HG03280 (cell line): ENCODE measurements around the gene DCDC2B.
"Not testable (repeated sequence)": the region's sequence is repeated elsewhere in the genome, so short reads cannot be mapped to it uniquely, and the experiment has no call there.

Experiments
- ATAC-seq: cut with Tn5 transposase; IDR thresholded peaks from one replicate; pipeline ENCODE4 v1.9.1; 2021; ENCODE audit warnings: mild to moderate bottlenecking, moderate library complexity; ENCODE audit not compliant: unreplicated experiment

DCDC2B gene

GRCh38 chr1:32255072-32256071 lies 46.5 kb downstream of the DCDC2B start:
- no peak for ATAC-seq

GRCh38 chr1:32256473-32257226 lies 47.8 kb downstream of the DCDC2B start:
- ATAC-seq: no peak

- ATAC-seq: no peak
Observed at GRCh38 chr1:32257227-32257508, 48.3 kb downstream of the DCDC2B start.

GRCh38 chr1:32263236-32263593 lies 54.3 kb downstream of the DCDC2B start:
- not testable (repeated sequence) for ATAC-seq

GRCh38 chr1:32263744-32264143 lies 54.9 kb downstream of the DCDC2B start:
- no peak for ATAC-seq
